Measurements from ENCODE around the gene HYI.

The HYI gene

GRCh38 chr1:43431676-43432075 is 22.1 kb downstream of the HYI start:
- no peaks in the 10 kb centered on the region for H3K9me3 ChIP-seq
- no peaks in the 10 kb centered on the region for H3K27me3 ChIP-seq
- no peak overlapping the region for H3K4me3 ChIP-seq (ENCODE audit: low read depth, low read length)
- TF ChIP-seq CTCF (IDR thresholded peaks at IDR 0.05; ENCODE audit: low read depth, low read length), result no peak
- DNase-seq, result no peak
- H3K36me3 ChIP-seq, result no peaks in the 10 kb centered on the region; the same call in 1 of the 2 replicates
- H3K4me1 ChIP-seq, result no peaks in the 10 kb centered on the region

GRCh38 chr1:43430831-43431230 is 22.9 kb downstream of the HYI start:
- Histone ChIP-seq H3K4me1 (no peaks in the 10 kb centered on the region), H3K36me3 (no peaks in the 10 kb centered on the region; the same call in 1 of the 2 replicates), H3K4me3 (ENCODE audit: low read depth, low read length) (no peak overlapping the region), H3K9me3 (no peaks in the 10 kb centered on the region), H3K27me3 (no peaks in the 10 kb centered on the region)
- no peak for TF ChIP-seq CTCF (IDR thresholded peaks at IDR 0.05; ENCODE audit: low read depth, low read length)
- DNase-seq, result no peak

- no peaks in the 10 kb centered on the region; the same call in 1 of the 2 replicates for H3K36me3 ChIP-seq
- H3K9me3 ChIP-seq, result no peaks in the 10 kb centered on the region
- no peak for DNase-seq
- TF ChIP-seq CTCF (IDR thresholded peaks at IDR 0.05; ENCODE audit: low read depth, low read length), result no peak
- H3K4me3 ChIP-seq (ENCODE audit: low read depth, low read length), result no peak overlapping the region
- no peaks in the 10 kb centered on the region for H3K4me1 ChIP-seq
- H3K27me3 ChIP-seq, result no peaks in the 10 kb centered on the region
Measured at GRCh38 chr1:43427941-43428340, 25.8 kb downstream of the HYI start.

GRCh38 chr1:43427524-43427923 is 26.2 kb downstream of the HYI start:
- DNase-seq, result no peak
- H3K4me1 ChIP-seq, result no peaks in the 10 kb centered on the region
- no peak overlapping the region for H3K4me3 ChIP-seq (ENCODE audit: low read depth, low read length)
- no peak for TF ChIP-seq CTCF (IDR thresholded peaks at IDR 0.05; ENCODE audit: low read depth, low read length)
- H3K9me3 ChIP-seq, result no peaks in the 10 kb centered on the region
- no peaks in the 10 kb centered on the region for H3K27me3 ChIP-seq
- H3K36me3 ChIP-seq, result no peaks in the 10 kb centered on the region; the same call in 1 of the 2 replicates

- no peak for TF ChIP-seq CTCF (IDR thresholded peaks at IDR 0.05; ENCODE audit: low read depth, low read length)
- DNase-seq, result no peak
- Histone ChIP-seq H3K36me3 (no peaks in the 10 kb centered on the region), H3K4me3 (ENCODE audit: low read depth, low read length) (no peak overlapping the region), H3K27me3 (no peaks in the 10 kb centered on the region), H3K4me1 (no peaks in the 10 kb centered on the region), H3K9me3 (no peaks in the 10 kb centered on the region)
Measured at GRCh38 chr1:43426221-43426620, 27.5 kb downstream of the HYI start.

- H3K36me3 ChIP-seq, result no peaks in the 10 kb centered on the region
- H3K4me1 ChIP-seq, result no peaks in the 10 kb centered on the region
- H3K4me3 ChIP-seq (ENCODE audit: low read depth, low read length), result no peak overlapping the region
- DNase-seq, result no peak
- H3K9me3 ChIP-seq, result no peaks in the 10 kb centered on the region
- H3K27me3 ChIP-seq, result no peaks in the 10 kb centered on the region
- TF ChIP-seq CTCF (IDR thresholded peaks at IDR 0.05; ENCODE audit: low read depth, low read length), result no peak
Measured at GRCh38 chr1:43425045-43425444, 28.7 kb downstream of the HYI start.

All from BE2C (cell line).